Neural cell (in vitro differentiated cells): ENCODE measurements around the gene INTS7.

Source experiments
- EP300 ChIP-seq: fragments of 450-650 bp; conservative IDR thresholded peaks from 2 replicates; pipeline ENCODE4 v1.6.1; 2014; ENCODE audit warnings: antibody characterized with exemption, mild to moderate bottlenecking, moderate library complexity; ENCODE audit not compliant: poor library complexity, severe bottlenecking
- EZH2 ChIP-seq: fragments of 200-600, 300-800 bp; shearing (Covaris generic), sonication (generic); IDR thresholded peaks from 2 replicates; pipeline ENCODE4 v1.6.1; 2014; ENCODE audit warnings: antibody characterized with exemption, low read length, borderline replicate concordance, mild to moderate bottlenecking; ENCODE audit not compliant: insufficient read depth, poor library complexity, severe bottlenecking
- MXI1 ChIP-seq: fragments of 450-650 bp; conservative IDR thresholded peaks from 2 replicates; pipeline ENCODE4 v1.6.1; 2014; ENCODE audit warnings: antibody characterized with exemption, mild to moderate bottlenecking; ENCODE audit not compliant: poor library complexity, severe bottlenecking
- POLR2AphosphoS5 ChIP-seq: IDR thresholded peaks from 2 replicates; pipeline ENCODE4 v1.6.1; 2012
- REST ChIP-seq: IDR thresholded peaks from 2 replicates; pipeline ENCODE4 v1.6.1; 2012; ENCODE audit warnings: borderline replicate concordance
- TAF1 ChIP-seq: IDR thresholded peaks from 2 replicates; pipeline ENCODE4 v1.6.1; 2012; ENCODE audit warnings: low read depth
- TF ChIP-seq, protein P1 (sequence below): fragments of 450-650 bp; IDR thresholded peaks from 2 replicates; pipeline ENCODE4 v1.5.1; 2014; ENCODE audit warnings: antibody characterized with exemption, mild to moderate bottlenecking, moderate library complexity; ENCODE audit not compliant: poor library complexity, severe bottlenecking

DNA sequence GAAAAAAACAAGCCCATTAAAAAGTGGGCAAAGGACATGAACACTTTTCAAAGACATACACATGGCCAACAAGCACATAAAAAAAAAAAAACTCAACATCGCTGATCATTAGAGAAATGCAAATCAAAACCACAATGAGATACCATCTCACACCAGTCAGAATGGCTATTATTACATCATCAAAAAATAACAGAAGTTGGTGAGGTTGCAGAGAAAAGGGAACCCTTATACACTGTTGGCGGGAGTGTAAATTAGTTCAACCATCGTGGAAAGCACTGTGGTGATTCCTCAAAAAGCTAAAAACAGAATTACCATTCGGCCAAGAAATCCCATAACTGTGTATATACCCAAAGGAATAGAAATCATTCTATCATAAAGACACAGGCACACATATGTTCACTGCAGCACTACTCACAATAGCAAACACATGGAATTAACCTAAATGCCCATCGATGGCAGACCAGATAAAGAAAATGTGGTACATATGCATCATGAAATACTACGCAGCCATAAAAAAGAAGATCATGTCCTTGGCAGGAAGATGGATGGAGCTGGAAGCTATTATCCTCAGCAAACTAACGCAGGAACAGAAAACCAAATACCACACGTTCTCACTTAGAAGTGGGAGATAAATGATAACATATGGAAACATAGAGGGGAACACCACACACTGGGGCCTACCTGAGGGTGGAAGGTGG is 70.1 kb downstream of the INTS7 start:
- TF ChIP-seq EP300, result no peak
- no peak for TF ChIP-seq TAF1
- no peak for TF ChIP-seq MXI1
- TF ChIP-seq, protein P1, sequence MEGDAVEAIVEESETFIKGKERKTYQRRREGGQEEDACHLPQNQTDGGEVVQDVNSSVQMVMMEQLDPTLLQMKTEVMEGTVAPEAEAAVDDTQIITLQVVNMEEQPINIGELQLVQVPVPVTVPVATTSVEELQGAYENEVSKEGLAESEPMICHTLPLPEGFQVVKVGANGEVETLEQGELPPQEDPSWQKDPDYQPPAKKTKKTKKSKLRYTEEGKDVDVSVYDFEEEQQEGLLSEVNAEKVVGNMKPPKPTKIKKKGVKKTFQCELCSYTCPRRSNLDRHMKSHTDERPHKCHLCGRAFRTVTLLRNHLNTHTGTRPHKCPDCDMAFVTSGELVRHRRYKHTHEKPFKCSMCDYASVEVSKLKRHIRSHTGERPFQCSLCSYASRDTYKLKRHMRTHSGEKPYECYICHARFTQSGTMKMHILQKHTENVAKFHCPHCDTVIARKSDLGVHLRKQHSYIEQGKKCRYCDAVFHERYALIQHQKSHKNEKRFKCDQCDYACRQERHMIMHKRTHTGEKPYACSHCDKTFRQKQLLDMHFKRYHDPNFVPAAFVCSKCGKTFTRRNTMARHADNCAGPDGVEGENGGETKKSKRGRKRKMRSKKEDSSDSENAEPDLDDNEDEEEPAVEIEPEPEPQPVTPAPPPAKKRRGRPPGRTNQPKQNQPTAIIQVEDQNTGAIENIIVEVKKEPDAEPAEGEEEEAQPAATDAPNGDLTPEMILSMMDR, result no peak
- TF ChIP-seq POLR2AphosphoS5, result no peak
- TF ChIP-seq EZH2, result no peak
- no peak for TF ChIP-seq REST
